Eye (tissue), 1 donor: ENCODE measurements around the gene KCNJ2.

ENCODE experiments used
- DNase-seq: peaks from one replicate; pipeline ENCODE4 v3.0.0-alpha.2; 2015

The KCNJ2 gene

DNA sequence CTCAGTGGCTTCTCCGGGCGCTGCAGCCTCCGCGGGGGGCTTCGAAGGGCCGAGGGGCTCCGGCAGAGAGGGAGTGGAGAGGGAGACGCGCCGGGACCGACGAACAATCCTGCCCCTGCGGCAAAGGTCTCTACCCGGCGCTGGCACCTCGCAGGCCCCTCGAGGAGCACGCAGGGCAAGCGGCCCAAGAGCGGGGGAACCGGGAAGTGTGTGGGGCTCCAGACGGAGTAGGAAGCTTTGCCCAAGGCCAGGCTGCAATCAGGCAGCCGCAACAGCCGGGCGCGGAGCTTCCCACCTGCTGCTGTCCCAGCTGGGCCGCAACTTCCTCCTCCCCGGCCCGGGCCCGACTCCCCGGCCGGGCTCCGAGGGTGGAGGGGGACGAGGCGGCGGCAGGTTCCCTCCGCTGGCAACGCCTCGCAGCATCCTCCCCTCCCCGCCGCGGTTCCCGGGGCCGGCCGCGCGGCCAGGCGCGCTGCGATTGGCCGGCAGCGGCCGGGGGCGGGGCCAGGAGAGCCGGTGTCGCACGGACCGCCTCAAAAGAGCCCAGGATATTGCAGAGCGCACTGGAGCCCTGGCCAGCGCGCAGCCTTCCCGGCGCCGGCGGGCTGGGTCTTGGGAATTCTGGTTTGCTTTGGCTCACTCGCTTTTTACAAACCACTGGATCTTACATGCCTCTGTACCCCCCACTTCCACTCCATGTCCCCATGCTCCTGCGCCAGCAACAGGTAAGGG is at the start of gene KCNJ2:
TSS of gene KCNJ2 (plus strand) at position 556 of the 732 bp plus-strand sequence. CDS start 5,508 bp downstream, outside the sequence.
- peak; percentile 93 for DNase-seq

DNA sequence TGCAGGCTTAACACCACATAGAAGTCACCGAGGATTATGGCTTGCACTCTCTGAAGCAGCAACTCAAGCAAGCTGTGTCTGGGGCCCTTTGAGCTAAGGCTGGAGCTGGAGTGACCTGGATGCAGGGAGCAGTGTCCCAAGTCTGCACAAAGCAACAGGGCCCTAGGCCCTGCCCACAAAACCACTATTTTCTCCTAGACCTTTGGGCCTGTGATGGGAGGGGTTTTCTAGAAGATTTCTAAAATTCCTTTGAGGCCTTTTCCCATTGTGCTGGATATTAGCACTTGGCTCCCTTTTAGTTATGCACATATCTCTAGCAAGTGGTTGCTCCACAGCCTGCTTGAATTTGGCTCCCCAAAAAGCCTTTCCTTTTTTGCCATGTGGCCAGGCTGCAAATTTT is 49.8 kb upstream of the KCNJ2 start:
- no peak for DNase-seq

DNA sequence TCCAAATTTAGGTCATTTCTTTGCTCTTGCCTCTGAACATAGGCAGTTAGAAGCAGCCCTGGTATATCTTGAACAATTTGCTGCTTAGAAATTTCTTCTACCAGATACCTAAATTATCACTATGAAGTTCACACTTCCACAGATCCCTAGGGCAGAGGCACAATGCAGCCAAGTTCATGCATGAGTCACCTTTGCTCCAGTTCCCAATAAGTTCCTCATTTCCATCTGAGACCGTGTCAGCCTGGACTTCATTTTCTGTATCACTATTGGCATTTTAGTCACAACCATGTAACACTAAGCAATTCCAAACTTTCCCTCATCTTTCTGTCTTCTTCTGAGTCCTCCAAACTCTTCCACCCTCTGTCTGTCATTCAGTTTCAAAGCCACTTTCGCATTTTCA is 49.3 kb upstream of the KCNJ2 start:
- no peak for DNase-seq

DNA sequence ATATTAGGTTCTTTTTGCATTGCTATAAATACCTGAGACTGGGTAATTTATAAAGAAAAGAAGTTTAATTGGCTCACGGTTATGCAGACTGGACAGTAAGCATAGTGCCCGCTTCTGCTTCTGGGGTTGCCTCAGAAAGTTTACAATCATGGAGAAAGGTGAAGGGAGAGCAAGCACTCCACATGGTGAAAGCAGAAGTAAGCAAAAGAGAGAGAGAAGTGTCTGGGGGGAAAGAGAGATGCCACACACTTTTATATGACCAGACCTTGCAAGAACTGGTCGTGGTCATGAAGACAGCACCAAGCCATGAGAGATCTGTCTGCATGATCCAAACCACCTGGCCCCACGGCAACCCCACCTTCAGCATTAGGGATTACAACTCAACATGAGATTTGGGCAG is 48.9 kb upstream of the KCNJ2 start:
- no peak for DNase-seq

DNA sequence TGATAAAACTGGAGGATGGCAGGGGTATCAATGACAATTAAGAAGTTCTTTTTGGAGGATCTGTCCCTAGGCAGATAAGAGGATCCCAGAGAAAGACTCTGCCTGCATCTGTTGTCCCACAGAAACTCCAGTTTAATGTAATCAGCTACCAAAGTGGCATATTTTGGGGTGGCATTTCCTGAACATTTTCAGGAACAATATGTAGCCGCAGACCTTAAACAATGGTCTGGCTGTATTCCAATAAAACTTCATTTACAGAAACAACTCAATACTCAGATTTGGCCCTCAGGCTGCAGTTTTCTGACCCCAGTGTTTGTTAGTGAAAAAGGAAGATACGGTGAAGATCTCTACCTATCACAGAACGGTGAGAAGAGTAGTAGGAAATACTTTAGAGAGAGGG is 48.2 kb upstream of the KCNJ2 start:
- DNase-seq = no peak

DNA sequence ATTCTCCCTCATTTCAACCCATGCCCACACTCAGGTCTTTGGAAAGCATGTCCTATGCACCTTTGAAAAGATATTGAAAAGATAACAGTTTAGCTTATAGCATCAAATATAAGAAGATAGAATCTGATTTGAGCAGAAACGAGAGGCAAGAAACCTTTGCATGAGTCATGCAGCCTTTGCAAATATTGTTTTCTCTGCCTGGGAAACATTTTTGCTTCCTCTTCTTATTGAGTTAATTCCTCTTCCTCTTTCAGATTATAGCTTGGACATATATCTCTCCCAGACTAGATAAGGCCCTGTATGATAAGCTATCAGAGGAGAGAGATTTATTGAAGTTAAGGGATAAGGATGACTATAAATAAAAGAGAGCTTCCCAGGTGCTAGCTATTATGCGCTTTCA is 46.1 kb upstream of the KCNJ2 start:
- no peak for DNase-seq

DNA sequence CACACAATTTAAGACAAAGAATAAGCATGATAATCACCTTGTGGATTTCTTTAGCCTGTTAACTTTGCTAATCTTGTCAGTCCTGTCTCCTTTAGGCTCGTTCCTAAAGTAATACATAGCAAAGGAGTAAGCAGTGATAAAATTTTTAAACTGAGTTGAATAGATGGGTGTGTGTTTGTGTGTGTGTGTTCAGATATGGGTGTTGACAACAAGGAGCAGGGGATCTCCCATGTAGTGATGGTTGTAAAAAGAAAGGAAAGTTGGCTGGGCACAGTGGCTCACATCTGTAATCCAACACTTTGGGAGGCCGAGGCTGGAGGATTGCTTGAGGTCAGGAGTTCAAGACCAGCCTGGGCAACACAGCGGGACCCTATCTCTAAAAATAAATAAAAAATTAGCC is 44.6 kb upstream of the KCNJ2 start:
- no peak for DNase-seq

DNA sequence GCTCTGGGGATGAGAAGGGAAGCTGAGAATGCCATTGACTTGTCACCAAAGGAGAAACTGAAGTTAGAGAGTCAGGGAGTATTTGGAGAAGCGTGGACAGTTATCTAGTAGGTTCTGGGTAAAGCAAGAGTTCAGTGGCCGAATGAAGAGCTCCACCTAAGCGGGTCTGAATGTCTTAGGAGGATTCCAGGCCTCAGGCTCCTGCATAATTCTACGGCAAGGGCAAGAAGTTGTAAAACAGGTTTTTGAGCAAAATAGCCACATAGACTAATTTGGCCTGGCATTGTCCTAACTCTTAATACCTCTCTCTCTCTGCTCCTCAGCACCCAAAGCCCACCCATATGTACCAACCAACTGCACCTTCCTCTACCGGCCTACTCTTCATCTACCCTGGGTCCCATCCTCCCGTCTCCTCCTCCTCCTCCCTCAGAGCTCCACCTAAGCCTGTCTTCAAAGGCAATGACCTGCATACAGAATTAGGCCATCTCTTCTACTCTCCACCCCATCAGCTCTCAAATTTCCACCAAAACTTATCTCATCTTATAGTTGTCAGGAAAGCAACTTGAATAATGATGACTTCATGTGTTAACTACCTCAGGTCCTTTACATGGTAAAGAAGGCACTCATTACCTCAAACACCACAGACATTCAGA is 42.0 kb upstream of the KCNJ2 start:
- DNase-seq = no peak

DNA sequence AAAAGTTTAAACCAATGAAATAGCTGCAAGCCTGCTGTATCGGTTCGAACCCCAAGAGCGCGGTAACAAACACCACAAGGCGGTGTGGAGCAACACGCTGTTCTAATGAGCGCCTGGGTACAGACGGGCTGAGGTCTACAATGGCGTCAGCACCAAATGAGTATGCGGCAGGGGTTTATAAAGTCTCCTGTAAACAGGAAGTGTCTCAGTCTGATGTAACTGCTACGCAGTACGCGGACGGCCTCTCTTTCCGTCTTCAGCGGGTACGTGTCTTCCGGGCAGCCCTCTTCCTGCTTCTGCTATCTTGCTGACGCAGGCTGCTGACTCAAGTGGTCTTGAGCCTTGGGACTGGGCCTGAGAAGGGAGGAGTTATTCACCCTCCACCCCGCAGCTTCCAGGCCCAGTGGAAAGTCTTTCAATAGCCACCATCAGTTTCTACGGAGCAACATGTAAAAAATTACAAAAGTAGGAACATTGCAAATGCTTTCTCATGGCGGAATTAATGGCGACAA is 40.5 kb upstream of the KCNJ2 start:
- no peak for DNase-seq

DNA sequence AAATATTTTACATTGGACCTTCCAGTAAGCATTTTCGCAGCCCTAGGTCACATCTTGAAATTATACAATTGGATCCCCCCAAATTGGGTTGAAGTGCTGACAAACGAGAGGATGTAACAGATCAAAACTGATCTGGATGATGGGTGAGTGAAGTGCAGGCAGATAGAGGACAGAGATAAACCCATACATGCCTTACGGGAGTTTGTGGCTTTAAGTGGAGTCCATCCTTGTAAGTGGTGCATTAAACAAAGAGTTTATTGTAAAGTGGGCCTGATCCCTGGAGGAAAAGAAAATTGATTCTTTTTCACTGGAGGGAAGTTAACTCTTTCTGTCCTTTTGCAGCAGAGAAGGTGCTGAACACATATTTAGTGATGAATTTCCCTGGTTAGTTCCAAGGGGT is 39.0 kb upstream of the KCNJ2 start:
- peak; percentile 57 for DNase-seq

DNA sequence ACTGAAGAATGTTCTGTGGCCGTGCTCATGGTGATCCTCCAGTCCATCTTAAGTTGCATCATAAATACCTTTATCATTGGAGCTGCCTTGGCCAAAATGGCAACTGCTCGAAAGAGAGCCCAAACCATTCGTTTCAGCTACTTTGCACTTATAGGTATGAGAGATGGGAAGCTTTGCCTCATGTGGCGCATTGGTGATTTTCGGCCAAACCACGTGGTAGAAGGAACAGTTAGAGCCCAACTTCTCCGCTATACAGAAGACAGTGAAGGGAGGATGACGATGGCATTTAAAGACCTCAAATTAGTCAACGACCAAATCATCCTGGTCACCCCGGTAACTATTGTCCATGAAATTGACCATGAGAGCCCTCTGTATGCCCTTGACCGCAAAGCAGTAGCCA is 36.8 kb upstream of the KCNJ2 start:
- no peak for DNase-seq

DNA sequence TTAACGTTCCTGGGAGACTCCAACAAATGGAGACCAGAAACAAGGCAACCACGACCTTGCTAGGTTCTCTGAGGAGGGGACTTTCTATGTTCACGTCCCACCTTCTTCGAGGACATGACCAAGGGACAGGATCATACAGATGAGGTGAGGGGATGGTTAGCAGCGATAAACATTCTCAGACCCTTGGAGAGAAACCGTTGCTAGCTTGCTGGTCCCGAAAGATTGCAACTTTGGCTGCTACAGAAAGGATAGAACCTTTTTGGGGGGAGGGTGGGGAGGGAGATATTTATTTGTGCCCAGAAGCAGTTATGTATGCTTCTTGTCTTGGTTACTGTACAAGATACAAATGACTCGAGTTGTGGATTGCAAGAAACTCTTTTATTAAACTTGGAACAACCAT is 35.3 kb upstream of the KCNJ2 start:
- no peak for DNase-seq

DNA sequence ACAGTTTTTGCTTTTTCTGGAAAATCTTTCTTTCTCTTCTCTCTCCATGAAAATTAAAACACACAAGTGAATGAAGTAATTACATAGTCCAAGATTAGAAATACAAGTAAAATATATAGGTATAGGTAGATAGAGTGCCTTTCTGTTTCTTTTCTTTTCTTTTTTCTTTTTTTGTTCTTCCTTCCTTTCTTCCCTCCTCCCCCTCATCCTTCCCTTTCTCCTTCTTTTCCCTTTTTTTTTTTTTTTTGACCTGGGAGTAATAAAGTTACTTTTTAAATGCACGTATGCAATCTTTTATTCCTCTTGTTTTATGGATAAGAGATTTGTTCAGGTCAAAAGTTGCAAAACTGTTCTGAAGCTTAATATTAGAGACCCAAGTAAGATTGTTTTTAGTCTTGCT is 34.6 kb upstream of the KCNJ2 start:
- no peak for DNase-seq

DNA sequence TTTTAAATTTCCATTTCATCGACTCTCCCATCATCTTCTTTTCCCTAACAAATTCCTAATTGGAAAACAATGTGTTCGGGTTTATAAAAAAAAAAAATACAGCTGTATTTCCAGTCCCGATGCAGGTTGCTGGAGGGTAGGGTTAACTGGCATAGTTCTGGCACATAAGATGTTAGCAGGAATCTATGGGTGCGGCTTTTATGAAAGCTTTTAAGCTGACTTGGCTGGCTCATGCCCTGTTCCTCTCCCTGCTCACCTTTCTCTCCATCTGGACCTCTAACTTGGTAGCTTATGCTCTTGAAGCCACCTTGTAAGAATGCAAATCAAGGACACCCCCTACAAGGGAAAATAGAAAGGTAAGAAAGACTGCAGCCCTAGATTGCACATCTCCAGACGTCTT is 33.2 kb upstream of the KCNJ2 start:
- no peak for DNase-seq

DNA sequence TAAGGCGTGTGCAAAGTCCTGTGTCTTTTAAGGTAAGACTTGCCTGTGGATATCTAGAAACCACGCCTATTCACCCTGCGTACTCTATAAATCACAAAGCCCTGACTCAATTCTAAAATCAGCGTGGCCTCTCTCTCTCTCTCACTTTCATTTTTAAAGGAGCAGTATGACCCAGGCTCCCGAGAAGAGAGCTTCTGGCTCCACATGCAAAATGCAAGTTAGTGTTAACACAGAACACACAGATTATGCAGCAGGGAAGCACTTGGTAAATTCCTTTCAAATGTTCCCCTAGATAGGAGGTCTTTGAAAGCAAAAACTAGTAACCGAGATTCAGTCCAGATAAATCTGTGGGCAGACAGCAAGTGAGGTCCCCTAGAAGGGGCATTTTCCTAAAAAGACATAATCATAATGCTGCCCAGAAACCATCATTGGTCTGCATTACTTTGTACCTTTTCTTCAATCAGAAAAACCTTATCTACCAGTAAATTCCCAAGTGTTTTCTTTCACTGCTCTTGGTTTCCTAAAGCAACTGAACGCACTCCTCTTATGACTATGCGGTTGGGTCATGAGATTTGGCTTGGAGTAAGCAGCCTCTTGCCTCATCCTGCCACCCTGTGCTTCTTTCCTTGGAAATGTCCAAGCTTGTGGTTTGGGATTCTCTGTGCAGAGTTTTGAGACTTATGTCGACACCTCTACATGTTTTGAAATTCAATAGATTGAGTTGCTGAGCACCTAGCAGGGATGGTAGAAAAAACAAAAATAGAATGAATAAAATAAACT is 31.7 kb upstream of the KCNJ2 start:
- peak; percentile 27 for DNase-seq

DNA sequence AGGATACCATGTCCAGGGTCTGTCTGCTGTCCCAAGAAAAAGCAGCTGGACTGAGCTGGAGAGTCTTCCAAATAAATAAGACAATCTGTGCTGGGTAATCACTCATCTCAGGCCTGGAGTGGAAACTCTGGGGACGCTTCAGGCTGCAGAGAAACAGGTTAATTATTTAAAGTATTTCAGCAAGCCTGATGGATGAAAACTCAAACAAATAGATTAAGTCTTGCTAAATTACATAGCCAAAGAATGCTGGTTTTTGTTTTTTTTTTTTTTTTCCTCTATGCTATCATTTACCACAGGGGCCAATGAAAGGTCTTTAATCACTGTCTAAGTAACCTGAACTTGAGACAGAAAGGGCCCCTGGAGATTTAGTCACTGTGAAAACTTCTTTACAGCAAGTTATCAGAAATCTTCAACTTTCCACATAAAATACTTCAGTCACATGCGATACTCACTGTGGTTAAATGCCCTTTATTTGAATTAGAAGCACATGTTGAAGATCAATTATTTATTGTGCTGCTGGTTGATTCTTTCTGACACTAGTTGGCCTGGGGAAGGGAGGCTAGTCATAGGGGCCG is 31.0 kb upstream of the KCNJ2 start:
- DNase-seq = peak; percentile 31

DNA sequence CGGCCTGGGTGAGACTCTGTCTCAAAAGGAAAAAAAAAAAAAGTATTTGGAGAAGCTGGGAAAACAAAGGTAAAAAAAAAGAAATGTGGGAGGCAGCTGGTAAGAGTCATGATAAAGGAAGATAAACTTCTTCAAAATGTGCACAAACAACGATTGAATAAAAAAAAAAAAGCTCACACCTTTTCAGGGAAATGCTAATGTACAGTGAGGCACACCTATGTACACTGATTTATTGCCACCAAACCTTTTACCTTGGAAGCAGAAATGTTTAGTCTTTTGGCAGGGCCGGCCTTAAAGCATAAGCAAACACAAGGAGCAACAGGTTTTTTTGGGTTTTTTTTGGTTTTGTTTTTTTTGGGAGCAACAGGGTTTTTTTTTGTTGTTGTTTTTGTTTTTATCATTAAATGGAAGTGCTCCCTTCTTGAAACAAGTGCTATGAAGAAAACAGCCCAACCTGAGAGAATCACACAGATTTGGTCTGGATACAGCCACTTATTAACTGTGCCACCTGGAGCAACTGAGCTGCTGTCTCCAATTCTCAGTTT is 29.8 kb upstream of the KCNJ2 start:
- no peak for DNase-seq

DNA sequence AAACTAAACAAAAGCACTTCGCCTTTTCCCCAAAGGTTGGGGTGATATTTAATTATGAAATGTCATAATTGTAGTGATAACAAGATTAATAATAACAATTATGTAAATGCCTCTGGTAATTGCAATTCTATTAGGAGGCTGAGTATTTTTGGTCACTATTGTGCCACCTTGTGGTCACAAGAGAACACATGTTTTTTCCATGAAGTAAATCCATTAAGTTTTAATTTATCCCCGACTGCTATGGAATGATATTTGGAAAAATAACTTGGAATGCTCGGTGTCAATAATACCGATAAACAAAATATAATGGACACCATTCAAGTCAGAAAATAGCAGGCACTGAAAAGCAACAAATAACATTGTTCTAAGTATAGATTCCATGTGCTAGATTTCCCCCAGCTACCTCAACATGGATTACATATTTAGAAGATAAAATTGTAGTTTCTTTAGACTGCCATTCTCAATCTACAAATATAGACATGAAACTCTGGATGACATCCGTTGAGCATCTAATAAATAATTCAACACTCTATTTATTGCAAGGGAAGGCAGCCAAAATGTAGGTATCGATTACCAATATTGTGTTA is 25.0 kb upstream of the KCNJ2 start:
- DNase-seq = peak; percentile 61

DNA sequence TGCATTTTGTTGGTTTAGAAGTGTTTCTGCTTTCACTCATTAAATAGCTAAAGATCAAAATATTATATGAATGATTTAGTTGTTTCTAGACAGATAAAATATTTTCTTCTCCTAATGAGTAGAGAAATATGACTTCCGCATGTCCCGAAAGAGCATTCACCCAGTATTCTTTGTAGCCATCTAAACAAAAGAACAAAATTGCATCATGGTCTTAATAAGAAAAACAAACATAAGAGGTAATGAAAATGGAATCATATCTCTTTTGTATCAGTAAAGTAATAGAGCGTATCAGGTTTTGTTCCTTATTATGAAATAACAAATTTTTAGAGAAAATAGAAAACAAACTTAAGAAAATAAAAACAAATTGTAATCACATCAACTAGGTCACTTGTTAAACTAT is 16.1 kb upstream of the KCNJ2 start:
- DNase-seq = no peak

DNA sequence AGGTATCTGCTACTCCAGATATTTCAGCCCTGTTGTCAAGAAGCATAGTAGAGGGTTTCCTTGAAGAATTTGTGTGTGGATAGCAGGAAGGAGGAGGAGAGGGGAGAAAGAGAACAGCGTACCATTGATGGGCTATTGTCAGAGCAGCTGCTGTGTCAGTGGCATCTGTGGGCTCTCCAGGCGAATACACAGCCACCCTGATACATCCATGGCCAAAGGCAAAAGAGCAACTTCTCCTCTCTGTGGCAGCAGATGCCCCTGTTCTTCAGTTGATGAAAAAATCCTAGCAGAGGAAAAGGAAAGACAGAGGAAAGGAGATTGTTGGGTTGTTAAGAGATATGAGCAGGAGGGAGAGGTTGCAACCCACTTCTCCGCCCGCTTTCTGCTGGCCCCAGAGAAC is 12.2 kb upstream of the KCNJ2 start:
- DNase-seq = no peak

DNA sequence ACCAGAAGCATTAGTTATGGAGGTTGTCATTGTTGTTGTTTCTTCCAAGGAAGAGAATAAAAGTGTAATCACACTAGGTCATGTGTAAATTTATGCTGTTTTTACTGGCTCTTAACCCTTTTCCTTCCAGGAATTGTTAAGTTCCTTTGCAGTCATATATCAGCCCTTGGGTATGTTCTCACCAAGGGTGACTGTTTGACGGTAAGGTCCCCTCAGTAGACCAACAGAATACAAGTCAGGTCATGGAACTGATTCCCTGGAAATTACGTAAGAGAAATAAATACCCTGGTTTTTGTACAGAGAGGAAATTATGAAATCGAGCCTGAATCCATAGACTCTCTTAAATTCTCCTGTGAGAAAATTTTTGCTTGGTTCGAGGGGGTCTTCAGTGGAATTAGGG is 11.2 kb upstream of the KCNJ2 start:
- no peak for DNase-seq

DNA sequence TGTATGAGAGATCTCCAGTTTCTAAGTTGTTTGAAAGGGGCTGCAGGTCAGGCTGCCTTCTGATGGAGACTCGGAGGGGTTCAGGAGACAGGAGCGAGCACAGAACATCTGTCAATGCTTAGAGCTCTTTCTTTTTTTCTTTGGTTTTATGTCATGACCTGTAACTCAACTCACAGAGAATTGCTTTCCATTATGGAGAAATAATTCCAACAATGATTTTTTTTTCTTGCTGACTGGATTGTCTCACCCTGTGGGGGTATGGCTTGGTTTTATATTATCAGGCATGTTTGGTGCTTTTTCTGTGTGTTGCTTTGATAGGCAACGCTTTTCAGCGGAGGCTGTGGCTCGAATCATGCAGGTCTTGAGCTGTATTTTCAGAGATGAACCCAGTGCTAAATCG is 10.7 kb upstream of the KCNJ2 start:
- DNase-seq = no peak

DNA sequence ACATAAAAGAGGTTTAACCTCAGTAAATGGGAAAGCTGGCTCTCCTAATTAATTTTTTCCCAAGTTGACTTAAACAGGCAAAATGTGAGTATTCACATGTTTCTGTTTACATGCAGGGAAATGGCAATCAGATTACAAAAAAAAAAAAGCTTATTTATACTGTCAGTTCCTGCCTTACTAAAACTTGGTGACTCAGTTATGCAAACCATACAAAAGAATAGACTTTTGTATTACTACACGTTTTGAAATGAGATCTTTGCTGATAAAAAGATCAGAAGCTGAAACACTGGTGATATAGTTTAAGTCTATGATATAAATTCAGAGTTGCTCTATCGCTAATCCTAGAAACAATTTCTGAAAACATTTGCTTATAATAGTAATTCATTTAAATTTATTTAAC is 9.4 kb upstream of the KCNJ2 start:
- DNase-seq = no peak
